ENCODE results near the gene SYNDIG1. TPM values are rescaled to one million over a fixed set of nuclear protein-coding genes. Genes with fewer than 3 reads are reported as not detected.
"Not testable (repeated sequence)": the region's sequence is repeated elsewhere in the genome, so short reads cannot be mapped to it uniquely, and the experiment has no call there.

SYNDIG1 gene
- polyA plus RNA-seq, 5 donors = 4.6 to 6.8 (median 5.3) TPM

DNA sequence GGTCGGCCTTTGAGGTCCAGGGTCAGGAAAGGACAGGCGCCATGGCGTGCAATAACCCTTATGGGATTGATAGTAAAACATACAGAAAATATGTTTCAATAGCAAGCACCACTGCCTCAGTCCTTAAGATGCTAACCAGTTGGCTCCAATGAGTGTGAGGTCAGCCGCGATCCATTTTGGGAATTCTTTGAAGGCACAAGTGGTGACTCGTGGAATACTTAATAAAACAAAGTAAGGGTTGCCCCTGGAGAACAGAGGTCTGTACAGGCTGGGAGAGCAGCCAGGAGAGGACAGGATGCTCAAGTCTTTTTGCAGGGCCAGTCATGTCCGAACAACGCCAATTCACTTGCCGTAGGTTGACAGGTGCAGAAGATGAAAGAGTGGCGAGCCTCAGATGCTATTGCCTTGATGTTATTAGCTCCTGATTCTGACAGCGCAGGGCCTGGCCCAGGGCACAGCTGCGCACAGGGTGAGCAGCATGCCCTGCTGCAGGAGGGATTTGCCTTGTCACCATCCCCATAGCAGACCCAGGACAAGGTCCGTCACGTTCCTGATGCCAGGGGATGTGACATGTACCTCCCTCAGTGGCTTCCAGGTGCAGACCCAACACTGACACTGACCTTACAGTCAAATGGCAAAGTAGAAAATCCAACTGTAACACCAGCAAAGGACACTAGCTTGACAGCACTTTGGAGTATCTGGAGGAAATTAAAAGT is 21.8 kb downstream of the SYNDIG1 start:
- no peak for DNase-seq

DNA sequence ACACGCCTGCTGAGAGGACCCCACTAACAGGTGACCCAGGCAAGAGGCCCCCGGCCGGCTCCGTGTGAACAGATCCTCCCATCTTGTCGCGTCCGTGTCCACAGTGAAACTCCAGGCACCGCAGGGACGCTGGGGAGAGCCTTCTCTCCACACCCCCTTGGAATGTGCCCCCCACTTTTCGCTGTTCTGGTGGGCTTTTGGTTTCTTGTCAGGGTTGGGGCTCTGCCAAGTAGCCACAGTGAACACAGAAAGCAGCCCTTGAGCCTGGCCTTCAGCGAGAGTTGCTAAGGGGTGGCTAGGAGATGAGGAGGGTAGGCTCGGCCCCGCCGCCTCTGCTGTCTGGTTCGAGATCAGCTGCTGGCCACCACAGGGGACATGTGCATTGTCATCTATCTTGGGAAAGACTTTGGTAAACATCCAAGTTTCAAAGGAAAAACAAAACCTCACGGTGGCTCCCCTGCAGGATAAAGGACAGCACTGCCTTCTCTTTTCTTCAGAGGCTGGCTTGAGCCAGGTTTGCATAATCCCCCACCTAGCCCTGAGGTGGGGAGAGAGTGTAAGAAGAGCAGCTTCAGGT is 22.7 kb downstream of the SYNDIG1 start:
- no peak for DNase-seq

DNA sequence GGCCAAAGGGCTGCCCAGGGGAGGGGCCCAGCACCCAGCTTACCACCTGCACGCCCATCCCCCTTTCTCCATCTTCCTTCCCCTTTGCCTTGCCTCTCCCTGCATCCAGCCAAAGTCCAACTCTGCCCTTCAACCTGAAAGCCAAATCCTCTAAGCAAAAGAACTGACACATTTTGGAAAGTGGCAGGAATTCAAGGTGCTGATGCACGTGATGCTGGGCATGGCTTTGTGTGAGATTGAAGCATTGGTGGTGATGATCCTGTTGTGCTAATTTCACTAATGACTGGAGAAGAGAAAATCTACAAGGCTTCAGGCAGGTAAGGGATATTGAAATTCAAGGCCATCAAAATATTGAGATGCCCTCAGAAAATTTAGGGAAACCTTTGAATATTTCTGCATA is 23.3 kb downstream of the SYNDIG1 start:
- no peak for DNase-seq

DNA sequence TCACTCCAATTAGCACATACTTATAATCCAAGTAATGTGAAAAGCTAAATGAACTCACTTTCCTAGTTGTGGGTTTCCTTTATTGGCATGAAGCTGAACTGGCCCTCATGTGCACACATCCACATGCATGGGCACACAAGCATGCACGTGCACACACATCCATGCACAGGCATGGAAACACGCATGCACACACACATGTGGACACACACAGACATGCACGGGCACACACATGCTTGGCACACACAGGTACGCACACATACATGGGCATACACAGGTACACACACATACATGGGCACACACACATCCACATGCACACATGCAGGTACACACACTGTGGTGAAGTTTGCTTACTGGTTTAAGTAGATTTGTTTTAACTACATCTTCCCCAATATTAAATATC is 23.8 kb downstream of the SYNDIG1 start:
- no peak for DNase-seq

DNA sequence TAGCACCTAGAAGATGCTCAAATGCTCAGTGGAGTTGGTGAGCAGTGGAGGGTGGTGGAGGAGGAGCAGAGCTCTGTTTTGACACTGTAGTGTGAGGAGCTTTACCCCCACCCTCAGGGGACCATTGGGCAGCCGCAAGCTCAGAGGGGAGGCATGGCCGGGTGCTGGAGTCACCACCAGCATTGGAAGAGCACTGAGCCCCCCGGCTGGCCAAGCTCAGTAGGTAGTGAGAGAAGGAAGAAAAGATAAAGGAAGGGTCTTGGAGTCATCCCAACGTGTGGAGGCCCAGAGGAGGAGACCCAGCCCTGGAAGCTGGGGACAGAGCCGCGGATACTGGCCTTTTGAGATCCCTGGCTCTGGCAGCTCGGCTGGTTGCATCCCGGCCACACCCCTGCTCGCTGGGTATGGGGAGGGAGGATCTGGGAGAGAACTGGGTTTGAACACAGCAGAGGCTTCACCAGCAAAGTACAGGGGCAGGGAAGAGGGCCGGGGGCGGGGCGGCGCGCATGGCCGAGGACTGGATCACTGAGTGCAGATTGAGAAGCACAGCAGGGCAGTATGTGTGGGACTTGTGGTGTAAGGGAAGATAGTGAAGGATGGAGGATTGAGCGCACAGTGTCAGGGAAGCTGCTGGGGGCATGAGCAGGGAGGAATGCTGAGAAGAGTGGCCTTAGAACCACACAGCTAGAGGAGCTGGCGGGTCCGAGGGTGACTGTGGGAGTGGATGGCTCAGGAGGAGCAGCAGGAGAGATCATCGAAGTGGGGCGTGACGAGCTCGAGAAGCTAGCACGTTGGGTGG is 24.4 kb downstream of the SYNDIG1 start:
- no peak for DNase-seq

DNA sequence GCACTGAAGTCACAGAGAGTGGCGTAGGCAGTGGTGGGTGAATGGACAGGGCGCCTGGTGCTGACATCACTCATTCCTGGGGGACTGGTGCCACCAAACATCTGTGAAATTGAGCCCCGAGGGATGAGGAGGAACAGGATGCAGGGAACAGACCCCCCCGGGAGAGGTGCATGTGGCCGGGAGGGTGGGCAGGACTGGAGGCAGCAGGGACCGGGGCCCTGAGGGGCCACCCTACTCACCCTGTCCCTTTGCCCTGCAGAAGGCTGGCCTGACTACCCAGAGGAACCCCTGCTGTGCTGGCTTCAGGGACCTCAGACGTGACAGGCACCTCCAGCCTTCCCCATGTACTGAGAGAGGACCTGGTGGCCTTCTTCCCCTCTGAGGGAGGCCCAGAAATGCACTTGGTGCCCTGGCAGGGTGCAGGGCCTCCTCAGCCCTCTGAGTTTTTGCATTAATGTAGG is 25.1 kb downstream of the SYNDIG1 start:
- DNase-seq = no peak

DNA sequence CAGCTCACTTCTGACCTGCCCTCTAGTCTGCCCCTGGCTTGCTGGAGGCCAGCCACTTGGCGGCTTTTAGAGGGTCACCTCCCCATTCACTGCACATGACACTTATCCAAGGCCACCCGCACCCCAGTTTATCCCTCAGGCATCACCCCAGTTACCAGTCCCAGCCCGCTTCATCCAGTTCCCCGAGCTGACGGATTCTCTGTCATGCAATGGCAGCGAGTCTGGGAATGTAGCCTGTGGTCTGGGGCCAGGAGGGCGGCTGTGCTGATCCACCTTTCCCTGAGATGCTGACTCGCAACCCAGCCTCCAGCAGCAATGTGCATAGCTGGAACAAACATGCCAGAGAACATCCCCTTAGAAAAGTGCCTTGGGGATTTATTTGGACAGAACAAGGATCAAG is 25.8 kb downstream of the SYNDIG1 start:
- DNase-seq = no peak

DNA sequence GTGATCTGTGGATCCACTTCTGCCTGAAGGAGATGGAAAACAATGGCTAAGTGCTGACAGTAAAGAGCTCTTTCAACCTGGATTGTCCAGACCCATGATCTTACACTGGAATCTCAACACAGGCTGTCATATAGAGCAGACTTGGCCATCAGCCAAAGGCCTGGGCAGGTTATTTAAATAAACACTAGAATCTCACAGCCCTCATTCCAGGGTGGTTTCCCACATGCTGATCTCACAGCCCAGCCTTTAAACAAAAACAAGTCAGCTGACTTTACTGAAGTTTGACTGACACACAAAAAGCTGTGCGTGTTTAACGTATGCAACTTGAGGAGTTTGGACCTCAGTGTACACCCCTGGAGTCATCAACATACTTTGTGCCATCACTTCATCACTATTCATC is 28.4 kb downstream of the SYNDIG1 start:
- peak; percentile 36 to 42 for DNase-seq

DNA sequence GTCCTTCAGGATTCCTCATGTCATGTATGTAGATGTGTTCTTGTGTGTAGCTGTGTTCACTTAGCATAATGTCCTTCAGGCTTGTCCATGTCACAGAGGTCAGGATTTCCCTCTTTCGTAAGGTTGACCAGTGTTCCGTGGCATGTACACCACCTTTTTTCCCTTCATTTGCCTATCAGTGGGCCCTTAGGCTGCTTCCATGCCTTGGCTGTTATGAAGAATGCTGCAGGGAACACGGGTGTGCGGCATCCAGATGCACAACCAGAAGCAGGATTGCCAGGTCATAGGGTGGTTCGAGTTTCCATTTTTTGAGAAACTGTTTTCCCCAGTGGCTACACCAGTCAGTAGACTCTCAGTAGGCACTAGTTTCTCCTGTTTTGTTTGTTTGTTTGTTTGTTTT is 29.2 kb downstream of the SYNDIG1 start:
- no peak for DNase-seq

DNA sequence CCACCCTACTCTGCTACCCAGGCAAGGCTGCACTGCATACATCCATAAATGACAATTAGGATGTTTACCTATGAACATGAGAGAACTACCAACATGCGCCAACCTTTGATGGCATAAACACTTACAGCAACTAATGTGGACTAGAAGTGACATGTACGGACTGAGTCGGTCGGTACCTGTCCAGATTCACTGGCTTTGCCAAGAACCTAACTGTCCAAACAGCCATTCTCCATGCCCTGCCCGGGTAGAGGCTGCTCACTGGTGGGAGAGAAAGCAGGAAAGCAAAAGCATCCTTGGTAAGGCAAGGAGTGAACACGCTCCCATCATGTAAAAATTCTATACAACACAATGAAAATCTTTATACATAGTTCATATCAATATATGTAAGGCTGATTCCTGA is 30.0 kb downstream of the SYNDIG1 start:
- no peak for DNase-seq

DNA sequence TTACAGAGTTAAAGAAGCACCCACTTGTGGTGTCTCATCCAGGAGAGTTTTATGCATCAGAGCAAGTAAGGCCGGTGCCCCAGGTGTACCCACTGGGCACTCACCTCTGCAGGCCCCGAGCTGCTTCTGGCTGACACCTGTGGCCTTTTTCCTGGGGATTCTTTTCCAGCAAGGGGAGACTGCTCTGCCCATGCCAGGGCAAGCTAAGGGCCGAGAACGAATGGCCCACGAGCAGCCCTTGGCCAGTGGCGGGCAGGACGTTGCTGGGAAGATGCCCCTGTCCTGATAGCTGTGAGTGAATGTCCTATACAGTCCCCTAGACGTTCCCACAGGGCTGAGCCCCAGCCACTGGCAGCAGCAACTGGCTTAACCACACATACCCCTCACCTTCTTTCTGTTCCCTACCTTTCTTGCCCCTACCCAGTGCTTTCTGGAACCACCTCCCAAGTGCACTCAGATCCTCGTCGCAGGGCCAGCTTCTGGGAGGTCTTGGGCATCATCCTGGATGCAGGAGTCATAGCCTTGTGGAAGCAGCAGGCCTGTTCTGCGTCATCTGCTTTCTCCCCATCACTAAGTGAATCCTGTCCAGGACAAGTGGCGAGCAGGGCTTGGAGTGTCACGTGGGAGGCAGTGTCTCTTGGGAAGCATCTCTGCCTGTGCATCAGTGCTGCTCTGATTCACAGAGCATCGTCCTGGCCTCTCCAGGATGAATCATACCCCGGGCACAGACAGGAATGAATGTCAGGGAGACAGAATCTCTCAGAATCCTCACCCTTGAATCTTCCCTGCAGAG is 32.5 kb downstream of the SYNDIG1 start:
- no peak for DNase-seq

DNA sequence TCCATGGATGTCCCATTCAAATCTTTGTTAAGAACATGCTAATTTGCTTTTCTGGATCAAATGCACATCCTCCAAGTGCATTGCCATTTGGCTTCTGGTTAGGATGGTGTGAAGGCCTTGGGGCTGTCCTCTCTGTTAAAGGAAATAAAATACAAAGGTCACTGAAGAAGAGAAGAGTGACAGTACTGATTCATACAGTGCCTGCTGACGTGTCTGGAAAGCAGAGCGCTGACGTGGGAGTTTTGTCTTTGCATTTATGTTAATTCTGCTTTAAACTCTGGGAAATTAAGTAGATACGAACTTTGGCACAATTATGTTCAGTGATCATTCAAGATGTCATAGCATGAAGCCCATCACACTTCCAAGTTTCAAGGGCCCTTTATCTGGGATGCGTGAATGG is 33.2 kb downstream of the SYNDIG1 start:
- no peak for DNase-seq

DNA sequence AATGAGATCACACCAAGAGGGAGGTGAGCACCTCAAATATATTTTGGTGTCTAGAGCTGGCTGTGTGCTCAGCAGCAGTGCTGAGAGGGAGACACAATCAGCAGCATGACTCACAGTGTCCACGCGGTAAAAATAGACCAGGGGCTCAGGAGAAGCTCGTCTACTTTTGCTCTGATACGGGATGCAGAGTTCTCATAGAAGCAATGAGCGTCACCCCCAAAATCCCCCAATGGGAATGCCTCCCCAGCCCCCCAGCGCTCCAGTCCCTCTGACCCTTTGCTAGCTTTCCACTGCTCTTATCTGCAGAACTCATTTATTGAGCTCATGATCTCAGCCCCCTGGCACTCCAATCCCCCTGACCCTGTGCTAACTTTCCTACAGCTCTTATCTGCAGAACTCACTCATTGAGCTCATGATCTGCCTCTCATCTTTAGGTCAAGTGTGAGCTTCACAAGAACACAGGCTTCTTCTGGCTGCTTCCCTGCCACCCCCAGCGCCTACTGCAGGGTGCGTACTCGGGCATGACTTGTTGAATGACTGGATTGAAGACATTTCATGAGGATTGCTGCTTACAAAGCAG is 34.0 kb downstream of the SYNDIG1 start:
- no peak for DNase-seq

DNA sequence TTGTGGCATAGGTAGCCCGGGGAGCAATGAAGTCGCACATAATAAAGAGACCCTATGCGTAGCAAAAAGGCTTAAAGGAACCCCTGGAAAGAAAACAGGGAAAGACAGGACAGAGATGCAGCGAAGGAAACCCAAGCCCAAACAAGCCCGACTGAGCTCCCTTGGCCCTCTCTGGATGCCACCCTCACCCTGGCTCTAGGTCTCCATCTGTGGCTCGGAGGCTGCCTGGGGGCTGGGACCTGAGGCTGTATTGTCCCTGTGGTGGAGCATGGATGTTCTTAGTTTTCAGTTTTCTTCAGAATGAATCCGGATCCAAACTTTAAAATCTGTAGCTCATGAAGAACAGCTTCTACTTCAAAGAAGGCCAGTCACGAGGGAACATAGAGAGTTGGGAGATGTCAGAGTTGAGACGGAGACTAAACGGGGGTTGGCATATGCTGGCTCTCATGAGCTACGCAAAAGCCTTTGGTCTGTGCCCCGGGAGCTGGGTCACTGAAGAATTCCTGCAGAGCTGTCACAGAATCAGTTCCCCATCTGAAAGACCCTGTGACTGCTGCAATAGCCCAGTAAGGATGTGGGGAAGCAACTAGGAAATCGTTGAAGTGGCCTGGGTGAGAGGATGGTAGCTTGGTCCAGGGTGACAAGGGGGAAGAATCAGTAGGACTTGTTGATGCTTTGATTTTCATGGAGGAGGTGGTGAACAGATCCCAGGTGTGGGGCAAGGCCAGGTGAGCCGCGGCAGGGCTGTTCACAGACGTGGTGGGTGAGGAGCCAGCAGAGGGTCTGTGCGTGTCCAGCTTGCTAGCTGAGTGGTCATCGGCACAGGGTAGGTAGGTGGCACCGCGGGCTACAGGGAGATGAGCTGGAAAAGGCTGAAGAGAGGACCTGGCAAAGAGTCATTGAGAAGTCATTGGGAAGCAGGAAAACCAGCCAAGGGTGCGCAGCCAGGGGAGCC is 35.2 kb downstream of the SYNDIG1 start:
- DNase-seq = no peak

DNA sequence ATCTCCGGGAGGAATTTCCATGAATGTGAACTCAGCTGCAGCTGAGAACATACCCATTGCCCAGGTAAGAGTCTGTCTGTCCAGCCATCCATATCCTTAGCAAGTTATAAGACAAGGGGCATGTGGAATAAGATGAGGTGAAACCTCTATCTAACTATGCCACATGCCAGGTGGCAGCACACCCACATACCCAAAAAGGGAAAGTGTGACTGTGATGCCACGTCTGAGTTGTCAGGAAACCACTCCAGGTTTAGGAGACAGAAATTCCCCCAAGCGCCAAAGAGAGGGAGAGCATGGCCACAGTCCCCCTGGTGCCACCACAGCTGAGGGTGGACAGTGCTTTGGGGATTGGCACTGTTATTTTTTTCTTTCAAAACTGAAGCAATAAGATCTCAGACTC is 36.7 kb downstream of the SYNDIG1 start:
- no peak for DNase-seq

DNA sequence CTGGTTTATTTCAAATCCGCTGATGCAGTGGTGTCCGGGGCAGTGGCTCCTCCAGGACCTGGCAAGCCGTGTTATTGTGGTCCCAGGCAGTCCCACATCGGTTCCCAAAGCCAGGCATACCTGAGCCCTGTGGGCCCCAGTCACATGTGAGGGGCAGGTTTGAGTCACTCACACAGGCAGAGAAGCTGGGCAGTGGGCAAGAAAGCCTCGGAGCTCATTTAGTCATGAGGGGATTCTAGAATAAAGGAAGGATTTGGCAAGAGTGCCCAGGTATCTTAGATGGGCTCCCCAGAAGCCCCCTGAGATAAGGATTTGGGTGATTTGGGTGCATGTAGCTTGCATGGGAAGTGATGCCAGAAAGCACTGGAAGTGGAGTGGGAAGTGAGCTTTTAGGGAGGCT is 37.3 kb downstream of the SYNDIG1 start:
- no peak for DNase-seq

DNA sequence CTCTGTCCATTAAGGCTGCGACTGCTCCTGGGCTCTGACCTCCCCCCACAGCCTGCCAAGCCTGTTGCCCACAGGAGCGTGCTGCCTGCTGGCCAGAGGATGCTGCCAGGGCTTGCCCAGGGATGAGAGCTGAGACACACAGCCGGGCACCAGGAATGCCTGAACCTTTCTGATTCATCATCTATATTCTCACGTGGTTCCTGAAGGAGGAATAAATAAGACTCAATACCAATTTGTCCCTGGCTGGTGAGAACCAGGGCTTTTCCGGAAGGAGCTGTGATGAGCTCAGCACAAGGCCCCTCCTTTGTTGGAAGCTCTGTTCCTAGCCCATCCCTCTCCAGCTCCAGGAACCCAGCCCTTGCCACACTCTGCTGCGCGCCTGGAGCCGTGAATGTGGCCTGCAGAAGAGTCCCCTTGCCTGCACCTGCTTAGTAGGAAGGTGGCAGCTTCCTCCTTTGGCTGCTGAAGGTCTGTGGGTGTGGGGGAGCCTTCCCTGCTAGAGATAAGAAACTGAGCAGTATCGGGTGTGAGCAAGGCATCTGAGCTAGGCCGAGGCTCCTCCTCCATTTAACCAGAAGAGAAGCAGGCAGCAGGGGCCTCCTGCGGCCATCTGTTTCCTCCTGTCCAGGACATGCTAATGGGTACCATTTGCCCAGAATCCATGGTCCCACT is 37.9 kb downstream of the SYNDIG1 start:
- DNase-seq = no peak

DNA sequence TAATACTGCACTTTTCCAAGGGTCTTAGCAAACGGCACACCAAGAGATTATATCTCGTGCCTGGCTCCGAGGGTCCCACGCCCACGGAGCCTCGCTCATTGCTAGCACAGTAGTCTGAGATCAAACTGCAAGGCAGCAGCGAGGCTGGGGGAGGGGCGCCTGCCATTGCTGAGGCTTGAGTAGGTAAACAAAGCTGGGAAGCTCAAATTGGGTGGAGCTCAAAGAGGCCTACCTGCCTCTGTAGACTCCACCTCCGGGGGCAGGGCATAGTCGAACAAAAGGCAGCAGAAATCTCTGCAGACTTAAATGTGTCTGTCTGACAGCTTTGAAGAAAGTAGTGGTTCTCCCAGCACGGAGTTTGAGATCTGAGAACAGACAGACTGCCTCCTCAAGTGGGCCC is 43.0 kb downstream of the SYNDIG1 start:
- DNase-seq = not testable (repeated sequence)

DNA sequence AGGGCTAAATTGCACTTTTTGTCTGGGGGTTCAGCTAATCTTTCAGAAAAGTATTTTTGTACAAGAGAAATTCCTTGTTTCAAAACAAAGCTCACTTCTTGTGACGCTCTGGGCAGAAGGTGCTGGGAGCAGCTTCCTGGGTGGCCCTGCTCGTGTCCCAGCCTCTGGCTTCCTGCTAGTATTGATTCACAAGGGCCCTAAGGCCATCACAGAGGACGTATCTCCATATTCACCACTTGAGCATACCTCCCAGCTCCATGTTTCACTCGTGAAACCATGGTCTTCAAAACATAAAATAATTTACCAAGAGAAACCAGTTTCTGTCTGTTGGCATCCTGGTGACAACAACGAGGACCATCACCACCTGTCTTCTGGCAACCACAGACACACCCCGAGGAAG is 49.1 kb downstream of the SYNDIG1 start:
- no peak for DNase-seq

DNA sequence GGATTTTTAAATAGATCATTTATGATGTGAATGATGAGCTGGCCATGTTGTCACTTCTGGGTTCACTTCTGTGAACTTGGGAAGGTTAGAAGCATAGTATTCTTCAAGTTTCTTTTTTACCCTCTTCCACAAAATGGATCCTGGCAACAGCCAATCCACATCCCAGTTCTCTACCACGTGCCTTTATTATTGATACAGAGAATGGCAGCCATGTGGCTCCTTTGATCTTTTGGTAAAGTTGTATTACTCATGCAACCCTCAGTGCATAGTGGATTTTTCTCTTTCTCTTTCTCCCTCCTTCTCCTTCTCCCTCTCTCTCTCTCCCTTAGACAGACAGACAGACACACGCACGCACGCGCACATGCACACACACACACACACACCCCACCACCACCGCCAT is 50.0 kb downstream of the SYNDIG1 start:
- DNase-seq = no peak

All from right lung (tissue), 5 donors.